Lung (tissue), 12 donors: ENCODE results near the gene C10orf53. TPM values are rescaled to one million over a fixed set of nuclear protein-coding genes. Genes with fewer than 3 reads are reported as not detected.

ENCODE experiments used
- ATAC-seq: fragments of 200-7000 bp; cut with Tn5 transposase; one replicate; pipeline ENCODE4 v1.9.1; 2020; ENCODE audit warnings: moderate number of reproducible peaks; ENCODE audit not compliant: insufficient read depth, low FRiP score
- DNase-seq, 3 donors: peaks; one replicate each; pipeline ENCODE4 v3.0.0-alpha.2; 2013 to 2017
- H3K27ac ChIP-seq, 2 donors: one replicate each; pipeline ENCODE4 v1.5.1; 2013; ENCODE audit warnings: mild to moderate bottlenecking in 2 of 2, moderate library complexity in 2 of 2, control low read depth in 1 of 2, inconsistent platforms in 1 of 2, low read depth in 1 of 2, low read length in 1 of 2
- H3K27me3 ChIP-seq, 3 donors: one replicate each; pipeline ENCODE4 v1.5.1; 2013; ENCODE audit warnings: low read length in 2 of 3; ENCODE audit not compliant: control insufficient read depth in 3 of 3, insufficient read depth in 3 of 3
- H3K36me3 ChIP-seq, 4 donors: one replicate each; pipeline ENCODE4 v1.5.1; 2013; ENCODE audit warnings: low read length in 4 of 4, mild to moderate bottlenecking in 1 of 4, moderate library complexity in 1 of 4; ENCODE audit not compliant: control insufficient read depth in 4 of 4, insufficient read depth in 4 of 4
- H3K4me1 ChIP-seq, 5 donors: one replicate each; pipeline ENCODE4 v1.5.1; 2013; ENCODE audit warnings: low read length in 5 of 5, mild to moderate bottlenecking in 2 of 5, moderate library complexity in 1 of 5; ENCODE audit not compliant: control insufficient read depth in 5 of 5, insufficient read depth in 5 of 5
- H3K4me3 ChIP-seq: one replicate; pipeline ENCODE4 v1.5.1; 2013; ENCODE audit warnings: mild to moderate bottlenecking, control low read depth, moderate library complexity
- H3K9ac ChIP-seq, 2 donors: one replicate each; pipeline ENCODE4 v1.5.1; 2013; ENCODE audit warnings: low read length in 2 of 2, control low read depth in 1 of 2; ENCODE audit not compliant: insufficient read depth in 1 of 2
- H3K9me3 ChIP-seq, 4 donors: one replicate each; pipeline ENCODE4 v1.5.1; 2013; ENCODE audit warnings: low read length in 3 of 4, mild to moderate bottlenecking in 1 of 4, moderate library complexity in 1 of 4; ENCODE audit not compliant: control insufficient read depth in 4 of 4, insufficient read depth in 3 of 4
- WGBS, 2 donors: extraction: QIAGEN DNeasy Blood & Tissue Kit; methylation state at CpG; one replicate each; pipeline ENCODE4 v1.1.7; 2013; 5-methylcytosine and 5-hydroxymethylcytosine counted together
- polyA plus RNA-seq, 2 donors: library from polyadenylated mRNA; stranded (reverse); fragments of 200-250 nt; gene quantifications; one replicate each; pipeline ENCODE4 v1.2.1, GENCODE V29; 2013
- total RNA-seq, 2 donors: library from RNA; depleted of rRNA in 1 of 2; stranded (reverse); fragments of >200 nt in 1 of 2; gene quantifications; one replicate each; pipeline ENCODE4 v1.2.1, GENCODE V29; 2014 to 2021
- TF ChIP-seq, protein P1 (sequence below): IDR thresholded peaks from 2 replicates; pipeline ENCODE4 v1.5.1; 2012; ENCODE audit warnings: mild to moderate bottlenecking; ENCODE audit errors: control extremely low read depth, extremely low read depth
- donor health status: control.
- donor health status: control.
- donor health status: Bipolar disorder and iron deficiency.
- donor health status: healthy.
- donor health status: DM: yes; HTN: yes; CAD: no.

The C10orf53 gene
- total and polyA plus RNA-seq, 4 donors = 0.09 to 0.11 TPM; not detected in 2

DNA sequence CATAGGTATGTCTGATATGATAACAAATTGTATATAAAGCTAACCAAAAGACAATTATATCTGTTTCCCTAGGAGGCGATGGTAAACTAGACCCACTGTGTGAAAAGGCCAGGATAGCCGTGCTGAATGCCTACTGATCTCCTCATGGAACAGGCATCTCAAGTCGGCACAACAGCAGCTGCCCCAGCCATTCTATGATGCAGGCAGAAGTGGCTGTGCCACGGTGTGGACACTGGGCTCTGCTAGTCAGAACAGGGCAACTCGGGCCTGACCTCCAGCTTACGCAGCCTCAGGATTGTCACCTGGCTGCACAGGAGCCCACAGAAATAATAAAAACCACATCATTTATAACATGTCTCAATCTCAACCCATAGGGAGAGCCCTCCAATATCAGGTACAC is 15.0 kb downstream of the C10orf53 start:
- H3K9me3 ChIP-seq = peaks cover 0 to 9% (median 0%) of the 10 kb centered on the region in 4 donors
- no peaks in the 10 kb centered on the region for H3K4me1 ChIP-seq
- H3K4me3 ChIP-seq = no peak overlapping the region
- H3K27me3 ChIP-seq = peaks cover 0 to 41% (median 29%) of the 10 kb centered on the region in 3 donors
- H3K9ac ChIP-seq = no peak overlapping the region
- no peak for DNase-seq
- no peaks in the 10 kb centered on the region for H3K36me3 ChIP-seq
- ATAC-seq = no peak
- H3K27ac ChIP-seq = no peak overlapping the region
- TF ChIP-seq, protein P1, sequence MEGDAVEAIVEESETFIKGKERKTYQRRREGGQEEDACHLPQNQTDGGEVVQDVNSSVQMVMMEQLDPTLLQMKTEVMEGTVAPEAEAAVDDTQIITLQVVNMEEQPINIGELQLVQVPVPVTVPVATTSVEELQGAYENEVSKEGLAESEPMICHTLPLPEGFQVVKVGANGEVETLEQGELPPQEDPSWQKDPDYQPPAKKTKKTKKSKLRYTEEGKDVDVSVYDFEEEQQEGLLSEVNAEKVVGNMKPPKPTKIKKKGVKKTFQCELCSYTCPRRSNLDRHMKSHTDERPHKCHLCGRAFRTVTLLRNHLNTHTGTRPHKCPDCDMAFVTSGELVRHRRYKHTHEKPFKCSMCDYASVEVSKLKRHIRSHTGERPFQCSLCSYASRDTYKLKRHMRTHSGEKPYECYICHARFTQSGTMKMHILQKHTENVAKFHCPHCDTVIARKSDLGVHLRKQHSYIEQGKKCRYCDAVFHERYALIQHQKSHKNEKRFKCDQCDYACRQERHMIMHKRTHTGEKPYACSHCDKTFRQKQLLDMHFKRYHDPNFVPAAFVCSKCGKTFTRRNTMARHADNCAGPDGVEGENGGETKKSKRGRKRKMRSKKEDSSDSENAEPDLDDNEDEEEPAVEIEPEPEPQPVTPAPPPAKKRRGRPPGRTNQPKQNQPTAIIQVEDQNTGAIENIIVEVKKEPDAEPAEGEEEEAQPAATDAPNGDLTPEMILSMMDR = no peak
- WGBS, 2 donors = 80 to 86% methylated on average over 6 of the region's 6 CpGs

DNA sequence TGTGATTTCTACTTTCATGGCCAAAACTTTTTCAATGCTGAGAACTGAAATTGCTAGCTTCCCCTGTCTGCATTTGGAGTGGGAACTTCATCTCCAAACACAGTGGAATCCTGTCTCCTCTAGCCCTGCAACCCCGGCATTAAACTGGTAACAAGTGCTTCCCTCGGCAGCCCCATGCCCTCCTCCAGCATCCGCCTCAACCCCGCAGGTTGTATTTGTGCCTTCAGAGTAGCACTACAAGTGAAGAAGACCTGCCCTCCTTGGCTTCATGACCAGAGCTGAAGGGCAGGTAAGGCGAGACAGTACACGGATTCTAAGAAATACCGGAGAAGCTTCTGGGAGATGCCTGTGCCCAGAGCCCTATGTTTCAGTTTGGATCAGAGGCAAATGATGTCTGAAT is 16.9 kb downstream of the C10orf53 start:
- Histone ChIP-seq H3K9ac (no peak overlapping the region), H3K27ac (no peak overlapping the region), H3K27me3 (peaks cover 0 to 23% (median 11%) of the 10 kb centered on the region in 3 donors), H3K9me3 (peaks cover 0 to 11% (median 0%) of the 10 kb centered on the region in 4 donors), H3K36me3 (no peaks in the 10 kb centered on the region), H3K4me3 (no peak overlapping the region), H3K4me1 (no peaks in the 10 kb centered on the region)
- TF ChIP-seq, protein P1 = no peak
- DNase-seq (no peak), ATAC-seq (no peak)
- WGBS, 2 donors = 81 to 82% methylated on average over 7 of the region's 7 CpGs

DNA sequence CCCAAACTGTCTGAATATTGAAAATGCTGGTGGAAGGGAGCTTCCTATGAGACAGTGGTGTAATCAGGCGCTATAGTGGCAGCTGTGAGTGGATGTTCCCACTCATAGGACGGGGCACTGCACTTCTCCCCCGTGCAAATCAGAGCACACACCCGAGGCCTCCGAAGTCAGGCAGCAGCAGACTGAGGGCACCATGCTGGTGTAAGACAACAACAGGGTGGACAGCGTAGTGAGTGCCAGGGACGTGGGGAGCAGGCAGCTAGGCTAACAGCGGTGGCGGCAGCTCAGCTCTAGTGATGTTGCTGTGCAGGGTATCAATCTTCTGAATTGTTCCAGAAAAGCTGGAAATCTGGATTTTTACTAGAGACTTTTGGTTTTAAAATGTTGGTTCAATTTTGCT is 19.2 kb downstream of the C10orf53 start:
- Histone ChIP-seq H3K4me3 (no peak overlapping the region), H3K4me1 (peaks cover 0 to 2% (median 0%) of the 10 kb centered on the region in 5 donors), H3K27ac (no peak overlapping the region), H3K9me3 (peaks cover 0 to 4% (median 0%) of the 10 kb centered on the region in 4 donors), H3K27me3 (peaks cover 0 to 3% (median 0%) of the 10 kb centered on the region in 3 donors), H3K9ac (no peak overlapping the region), H3K36me3 (no peaks in the 10 kb centered on the region)
- TF ChIP-seq, protein P1 = no peak
- WGBS, 2 donors = 76 to 78% methylated on average over 9 of the region's 9 CpGs
- DNase-seq (no peak), ATAC-seq (no peak)

GRCh38 chr10:49700211-49700610 is 20.8 kb downstream of the C10orf53 start:
- Histone ChIP-seq H3K36me3 (no peaks in the 10 kb centered on the region), H3K27ac (no peak overlapping the region), H3K9me3 (peaks cover 0 to 2% (median 0%) of the 10 kb centered on the region in 4 donors), H3K4me1 (peaks cover 0 to 2% (median 0%) of the 10 kb centered on the region in 5 donors), H3K27me3 (no peaks in the 10 kb centered on the region), H3K9ac (no peak overlapping the region), H3K4me3 (no peak overlapping the region)
- no peak for ATAC-seq
- WGBS, 2 donors = 91% methylated on average over 3 of the region's 3 CpGs
- no peak for DNase-seq
- TF ChIP-seq, protein P1 = no peak
